ENCODE data around the gene SRGAP1. TPM values are rescaled to one million over a fixed set of nuclear protein-coding genes. Genes with fewer than 3 reads are reported as not detected.

Gene SRGAP1
- total and polyA plus RNA-seq, 7 donors, result 0.23 to 5.1 (median 1.5) TPM

DNA sequence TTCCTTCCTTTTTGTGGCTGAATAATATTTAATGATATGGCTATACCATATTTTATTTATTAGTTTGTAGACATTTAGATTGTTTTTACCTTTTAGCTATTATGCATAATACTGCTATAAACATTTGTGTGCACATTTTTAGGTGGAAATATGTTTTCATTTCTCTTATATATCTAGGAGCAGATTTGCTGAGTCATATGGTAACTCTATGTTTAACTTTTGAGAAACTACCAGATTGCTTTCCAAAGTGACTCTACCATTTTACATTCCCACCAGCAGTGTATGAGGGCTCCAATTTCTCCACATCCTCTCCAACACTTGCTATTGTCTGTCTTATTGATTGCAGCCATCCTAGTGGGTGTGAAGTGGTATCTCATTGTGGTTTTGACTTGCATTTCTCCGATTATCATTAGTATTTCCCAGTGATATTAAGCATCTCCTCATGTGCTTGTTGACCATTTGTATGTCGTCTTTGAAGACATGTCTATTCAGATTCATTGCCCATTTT lies 217.4 kb downstream of the SRGAP1 start:
- Histone ChIP-seq H3K4me3 (no peak overlapping the region), H3K4me1 (no peaks in the 10 kb centered on the region), H3K36me3 (ENCODE audit: insufficient read depth in 1 of 2, low read depth in 1 of 2) (peaks cover 0 to 8% of the 10 kb centered on the region in 2 donors), H3K9me3 (no peaks in the 10 kb centered on the region), H3K27ac (no peak overlapping the region), H3K27me3 (ENCODE audit: insufficient read depth in 3 of 3, low read length in 2 of 3) (no peaks in the 10 kb centered on the region)
- no peak for ATAC-seq
- intact Hi-C loops (cut with DNase I), result no loop called here
- TF ChIP-seq, protein P1, sequence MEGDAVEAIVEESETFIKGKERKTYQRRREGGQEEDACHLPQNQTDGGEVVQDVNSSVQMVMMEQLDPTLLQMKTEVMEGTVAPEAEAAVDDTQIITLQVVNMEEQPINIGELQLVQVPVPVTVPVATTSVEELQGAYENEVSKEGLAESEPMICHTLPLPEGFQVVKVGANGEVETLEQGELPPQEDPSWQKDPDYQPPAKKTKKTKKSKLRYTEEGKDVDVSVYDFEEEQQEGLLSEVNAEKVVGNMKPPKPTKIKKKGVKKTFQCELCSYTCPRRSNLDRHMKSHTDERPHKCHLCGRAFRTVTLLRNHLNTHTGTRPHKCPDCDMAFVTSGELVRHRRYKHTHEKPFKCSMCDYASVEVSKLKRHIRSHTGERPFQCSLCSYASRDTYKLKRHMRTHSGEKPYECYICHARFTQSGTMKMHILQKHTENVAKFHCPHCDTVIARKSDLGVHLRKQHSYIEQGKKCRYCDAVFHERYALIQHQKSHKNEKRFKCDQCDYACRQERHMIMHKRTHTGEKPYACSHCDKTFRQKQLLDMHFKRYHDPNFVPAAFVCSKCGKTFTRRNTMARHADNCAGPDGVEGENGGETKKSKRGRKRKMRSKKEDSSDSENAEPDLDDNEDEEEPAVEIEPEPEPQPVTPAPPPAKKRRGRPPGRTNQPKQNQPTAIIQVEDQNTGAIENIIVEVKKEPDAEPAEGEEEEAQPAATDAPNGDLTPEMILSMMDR (IDR thresholded peaks at IDR 0.05), result no peak
- DNase-seq, result no peak
- WGBS, 3 donors, result 95% methylated on average over 2 of the region's 2 CpGs

DNA sequence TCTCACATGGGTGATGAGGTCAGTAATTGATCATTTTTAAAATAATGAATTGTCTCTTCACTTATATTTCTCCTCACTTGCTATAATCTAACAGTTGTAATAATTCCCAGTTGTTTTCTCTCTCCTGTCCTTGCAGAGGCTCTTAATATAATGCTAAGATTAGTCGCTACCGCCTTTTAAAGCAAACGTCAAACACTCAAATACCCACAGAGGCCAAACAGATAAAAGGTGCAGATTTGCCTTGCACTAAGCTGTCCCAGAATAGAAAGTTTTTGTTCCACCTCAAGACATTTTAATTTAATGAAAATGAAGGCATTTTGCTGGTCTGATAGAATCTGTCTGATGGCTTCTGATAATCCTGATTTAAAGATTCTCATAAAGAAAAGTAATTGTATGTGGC lies 218.6 kb downstream of the SRGAP1 start:
- Histone ChIP-seq H3K4me1 (no peaks in the 10 kb centered on the region), H3K36me3 (ENCODE audit: insufficient read depth in 1 of 2, low read depth in 1 of 2) (peaks cover 0 to 8% of the 10 kb centered on the region in 2 donors), H3K27ac (no peak overlapping the region), H3K4me3 (no peak overlapping the region), H3K9me3 (no peaks in the 10 kb centered on the region), H3K27me3 (ENCODE audit: insufficient read depth in 3 of 3, low read length in 2 of 3) (no peaks in the 10 kb centered on the region)
- TF ChIP-seq, protein P1 (IDR thresholded peaks at IDR 0.05), result no peak
- ATAC-seq (no peak), DNase-seq (no peak)
- 89 to 93% (median 90%) methylated on average over 3 of the region's 3 CpGs for WGBS, 3 donors
- intact Hi-C loops (cut with DNase I), result no loop called here

DNA sequence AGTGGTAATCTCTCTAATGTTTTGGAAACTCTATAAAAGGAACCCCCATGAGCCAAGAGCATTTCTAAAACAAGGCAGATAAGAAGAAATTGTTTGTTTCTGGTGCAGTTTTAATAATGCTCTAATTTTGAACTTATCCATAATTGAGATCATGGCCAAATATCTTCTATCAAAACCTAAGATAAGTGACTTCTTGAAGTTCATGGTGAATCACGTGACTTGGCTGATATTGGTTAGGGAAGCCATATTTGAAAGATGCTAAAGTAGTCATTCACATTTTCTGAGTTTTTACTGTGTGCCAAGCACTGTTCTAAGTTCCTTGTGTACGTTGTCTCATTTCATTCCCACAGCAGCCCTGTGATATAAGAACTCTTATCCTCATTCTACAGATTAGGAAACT lies 219.7 kb downstream of the SRGAP1 start:
- TF ChIP-seq, protein P1 (IDR thresholded peaks at IDR 0.05), result no peak
- peaks cover 0 to 8% of the 10 kb centered on the region in 2 donors for H3K36me3 ChIP-seq (ENCODE audit: insufficient read depth in 1 of 2, low read depth in 1 of 2)
- DNase-seq, result no peak
- no peak overlapping the region for H3K27ac ChIP-seq
- intact Hi-C loops (cut with DNase I), result no loop called here
- H3K4me1 ChIP-seq, result no peaks in the 10 kb centered on the region
- 88 to 97% (median 94%) methylated on average over 2 of the region's 2 CpGs for WGBS, 3 donors
- H3K9me3 ChIP-seq, result no peaks in the 10 kb centered on the region
- ATAC-seq, result no peak
- H3K4me3 ChIP-seq, result no peak overlapping the region
- H3K27me3 ChIP-seq (ENCODE audit: insufficient read depth in 3 of 3, low read length in 2 of 3), result no peaks in the 10 kb centered on the region

DNA sequence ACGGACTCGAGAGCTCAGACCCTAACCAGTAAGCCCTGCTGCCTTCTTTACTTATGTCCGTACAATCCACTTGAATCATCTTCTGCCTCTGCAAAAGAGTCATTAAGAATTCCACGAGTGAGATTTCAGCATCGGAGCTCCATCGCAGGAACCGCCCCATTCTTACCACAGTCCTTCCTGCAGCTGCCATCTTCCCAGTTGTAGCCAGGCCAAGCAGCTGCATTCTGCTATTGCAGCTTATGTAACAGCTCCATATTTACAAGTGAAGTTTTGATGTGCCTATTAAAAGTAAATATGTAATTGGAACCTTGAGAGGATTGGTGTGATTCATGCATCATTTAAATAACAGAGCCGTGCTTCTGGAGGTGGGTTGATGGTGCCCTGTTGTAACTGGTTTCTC lies 220.2 kb downstream of the SRGAP1 start:
- H3K27ac ChIP-seq, result no peak overlapping the region
- no peaks in the 10 kb centered on the region for H3K27me3 ChIP-seq (ENCODE audit: insufficient read depth in 3 of 3, low read length in 2 of 3)
- TF ChIP-seq, protein P1 (IDR thresholded peaks at IDR 0.05), result no peak
- DNase-seq (no peak), ATAC-seq (no peak)
- H3K4me1 ChIP-seq, result no peaks in the 10 kb centered on the region
- H3K36me3 ChIP-seq (ENCODE audit: insufficient read depth in 1 of 2, low read depth in 1 of 2), result peaks cover 0 to 8% of the 10 kb centered on the region in 2 donors
- no peaks in the 10 kb centered on the region for H3K9me3 ChIP-seq
- intact Hi-C loops (cut with DNase I), result no loop called here
- 61 to 73% (median 68%) methylated on average over 8 of the region's 8 CpGs for WGBS, 3 donors
- no peak overlapping the region for H3K4me3 ChIP-seq

DNA sequence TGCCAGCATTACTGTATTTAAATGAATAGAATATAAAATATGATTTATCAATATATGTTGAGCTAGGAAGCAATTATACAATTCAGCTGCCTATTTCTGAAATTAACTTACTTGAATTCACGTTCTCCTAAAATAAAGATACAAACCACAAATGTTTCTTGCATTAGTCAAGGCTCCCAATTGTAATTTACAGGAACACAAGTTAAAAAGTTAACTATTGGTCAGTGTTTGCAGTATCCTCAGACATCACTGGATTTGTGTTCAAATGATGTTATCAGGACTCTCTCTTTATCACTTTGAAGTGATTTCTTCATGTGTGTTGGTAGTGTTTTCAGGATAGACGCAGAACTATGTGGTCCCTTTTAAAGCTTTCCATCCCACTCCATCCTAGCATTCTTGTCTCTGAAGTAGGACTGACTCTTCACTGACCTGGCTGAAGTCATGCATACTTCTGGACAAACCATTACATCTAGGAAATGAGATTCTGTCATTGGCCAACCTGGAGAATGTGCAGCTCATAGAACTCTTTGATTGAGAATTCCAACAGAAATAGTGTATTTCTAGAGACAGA lies 221.5 kb downstream of the SRGAP1 start:
- Histone ChIP-seq H3K4me1 (peaks cover 5% of the 10 kb centered on the region), H3K36me3 (ENCODE audit: insufficient read depth in 1 of 2, low read depth in 1 of 2) (peaks cover 0 to 8% of the 10 kb centered on the region in 2 donors), H3K4me3 (no peak overlapping the region), H3K27me3 (ENCODE audit: insufficient read depth in 3 of 3, low read length in 2 of 3) (no peaks in the 10 kb centered on the region), H3K9me3 (no peaks in the 10 kb centered on the region), H3K27ac (no peak overlapping the region)
- 97 to 98% (median 98%) methylated on average over 2 of the region's 2 CpGs for WGBS, 3 donors
- ATAC-seq, result no peak
- TF ChIP-seq, protein P1 (IDR thresholded peaks at IDR 0.05), result no peak
- intact Hi-C loops (cut with DNase I), result no loop called here
- no peak for DNase-seq
